GM18498 (cell line): ENCODE measurements around the gene EEF1A2.

ENCODE experiments used
- ATAC-seq: cut with Tn5 transposase; IDR thresholded peaks from one replicate; pipeline ENCODE4 v1.9.1; 2021; ENCODE audit warnings: mild to moderate bottlenecking, moderate library complexity; ENCODE audit not compliant: unreplicated experiment

The EEF1A2 gene

DNA sequence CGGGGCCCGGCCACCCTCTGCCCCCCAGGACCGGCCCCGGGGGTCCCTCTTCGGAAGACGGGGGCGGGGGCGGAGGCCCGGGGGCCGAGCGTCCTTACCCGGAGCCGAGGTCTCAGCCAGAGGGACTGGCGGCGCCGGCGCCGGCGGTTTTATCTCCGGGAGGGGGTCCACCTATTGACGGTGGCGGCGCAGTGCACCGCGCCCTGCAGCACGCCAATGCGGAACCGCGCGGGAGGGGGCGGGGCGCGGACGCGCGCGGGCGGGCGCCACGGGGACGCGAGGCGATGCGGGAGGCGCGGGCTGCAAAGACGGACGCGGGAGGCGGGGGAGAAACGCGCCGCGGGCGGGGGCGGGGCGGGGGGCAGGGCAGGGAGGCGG is at the start of gene EEF1A2:
EEF1A2 (minus strand) TSS at position 124 of the 378 bp plus-strand sequence. CDS start 1,320 bp downstream, outside the sequence.
- no peak for ATAC-seq

- ATAC-seq, result no peak
These were observed 49.7 kb upstream of the EEF1A2 start for GRCh38 chr20:63548542-63548941.

DNA sequence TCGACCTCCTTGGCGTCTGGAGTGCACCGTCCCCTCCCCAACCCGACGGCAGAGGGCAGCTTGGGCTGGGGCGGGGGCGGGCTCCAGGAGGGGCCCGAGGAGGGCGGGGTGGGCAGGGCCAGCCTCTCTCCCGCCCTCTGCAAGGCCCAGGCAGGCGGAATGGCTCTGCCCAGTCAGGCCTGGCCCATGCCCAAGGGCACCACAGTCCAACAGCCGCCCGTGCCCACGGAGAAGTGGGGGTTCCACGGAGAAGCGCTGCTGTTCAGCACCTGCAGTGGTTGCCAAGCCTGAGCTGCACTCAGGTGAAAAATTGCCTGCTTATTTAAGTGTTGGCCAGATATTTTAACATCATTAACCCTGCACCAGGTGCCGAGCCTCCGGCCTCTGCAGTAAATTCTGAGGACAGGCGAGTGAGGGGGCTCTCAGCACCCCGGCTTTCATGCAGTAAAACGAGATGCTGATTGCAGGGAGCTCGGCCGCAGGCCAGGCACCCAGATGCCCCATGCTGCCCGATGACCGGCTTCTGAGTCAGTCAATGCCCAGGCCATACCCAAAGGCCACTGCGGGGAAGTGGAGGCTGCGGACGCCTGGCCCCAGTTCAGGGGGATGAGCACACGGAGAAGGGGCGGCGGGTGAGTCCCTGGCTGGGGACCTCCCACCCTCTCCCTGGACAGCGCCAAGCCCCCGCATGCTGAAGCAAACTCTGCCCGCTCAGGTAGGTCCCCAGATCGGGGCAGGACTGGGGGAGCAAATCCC is 49.0 kb upstream of the EEF1A2 start, which contains the start of gene SRMS:
SRMS (minus strand) TSS at position 25 of the 756 bp plus-strand sequence. CDS start 286 bp downstream, outside the sequence.
- ATAC-seq, result no peak

DNA sequence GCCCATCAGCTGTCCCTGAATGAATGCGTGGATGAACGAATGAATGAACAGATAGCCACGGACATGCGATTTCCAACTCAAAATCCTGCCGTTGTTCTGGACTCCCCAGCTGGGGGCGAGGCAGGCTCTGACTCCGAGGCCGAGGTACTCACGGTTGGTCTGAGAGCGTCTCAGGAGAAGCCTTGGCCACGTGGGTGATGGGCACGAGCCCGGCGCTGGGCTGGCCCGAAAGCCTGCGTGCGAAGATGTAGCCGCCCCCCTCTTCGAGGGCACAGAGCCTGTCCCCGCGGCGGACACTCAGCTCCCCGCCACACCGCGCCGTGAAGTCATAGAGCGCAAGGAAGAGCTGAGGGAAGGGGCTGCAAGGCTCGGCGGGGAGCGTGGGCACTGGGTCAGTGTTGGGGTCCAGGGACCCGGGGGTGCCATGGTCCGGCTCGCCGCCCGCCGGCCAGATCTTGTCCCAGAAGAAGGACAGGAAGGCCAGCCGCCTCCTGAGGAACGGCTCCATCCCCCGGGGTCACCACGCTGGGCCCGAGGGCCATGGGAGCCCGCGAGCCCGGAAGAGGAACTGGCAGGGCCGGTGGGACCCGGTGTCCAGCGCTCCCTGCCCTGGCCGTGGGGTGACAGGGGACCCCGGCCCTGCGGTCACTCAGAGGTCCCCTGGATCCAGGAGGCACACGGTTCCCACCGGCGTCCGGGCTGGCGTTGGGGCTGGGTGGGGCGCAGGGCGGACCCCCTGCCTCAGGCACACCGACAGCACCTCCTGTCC is 48.3 kb upstream of the EEF1A2 start:
- no peak for ATAC-seq

- no peak for ATAC-seq
These were observed 47.5 kb upstream of the EEF1A2 start for GRCh38 chr20:63546256-63546955.

DNA sequence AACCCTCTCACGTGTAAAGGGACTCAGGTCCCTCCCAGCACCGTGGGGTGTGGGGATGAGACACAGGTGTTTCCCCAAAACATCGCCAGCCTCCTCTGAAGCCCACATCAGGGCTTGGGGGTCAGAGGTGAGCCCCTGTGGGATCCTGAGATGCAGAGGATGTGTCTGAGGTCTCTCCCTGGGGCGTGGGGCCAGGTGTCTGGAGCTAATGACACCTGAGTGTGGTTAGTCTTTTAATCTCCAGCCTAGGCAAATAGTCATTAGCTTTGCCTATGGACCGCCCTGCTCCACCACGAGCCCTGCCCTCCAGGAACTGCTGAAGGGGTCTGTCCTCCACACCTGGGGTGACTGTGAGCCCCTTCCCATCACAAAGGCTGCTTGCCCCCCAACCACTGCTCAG is 46.9 kb upstream of the EEF1A2 start:
- no peak for ATAC-seq

DNA sequence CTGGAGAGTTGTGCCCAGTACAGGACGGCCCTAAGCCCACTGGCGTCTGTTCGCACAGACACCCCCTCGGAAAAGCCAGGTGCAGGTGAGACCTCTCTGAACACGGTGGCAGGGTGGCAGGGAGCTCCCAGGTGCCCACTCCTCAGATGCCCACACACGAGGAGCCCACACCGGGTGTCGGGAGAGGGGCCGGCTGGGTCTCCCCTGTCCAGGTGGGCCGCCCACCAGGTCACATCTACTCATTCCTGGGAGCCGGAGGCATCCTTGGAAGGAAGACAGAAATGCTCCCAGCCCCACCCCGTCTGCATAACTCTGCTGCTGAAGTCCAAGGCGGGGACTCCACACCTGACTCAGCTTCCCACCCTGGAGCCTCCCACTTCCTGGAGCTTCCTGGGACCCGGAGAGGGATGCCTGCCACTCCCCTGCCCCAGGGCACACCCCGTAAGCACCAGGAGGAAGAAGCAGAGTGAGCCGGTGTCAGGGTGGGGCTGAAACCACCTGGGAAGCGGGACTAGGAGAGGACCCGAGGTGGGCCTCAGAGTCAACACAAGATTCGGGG is 46.2 kb upstream of the EEF1A2 start:
- ATAC-seq, result no peak

- ATAC-seq, result no peak
These were observed 45.5 kb upstream of the EEF1A2 start for GRCh38 chr20:63544241-63544957.

- ATAC-seq, result no peak
These were observed 44.9 kb upstream of the EEF1A2 start for GRCh38 chr20:63543733-63544132.

- no peak for ATAC-seq
These were observed 44.2 kb upstream of the EEF1A2 start for GRCh38 chr20:63543131-63543530.

DNA sequence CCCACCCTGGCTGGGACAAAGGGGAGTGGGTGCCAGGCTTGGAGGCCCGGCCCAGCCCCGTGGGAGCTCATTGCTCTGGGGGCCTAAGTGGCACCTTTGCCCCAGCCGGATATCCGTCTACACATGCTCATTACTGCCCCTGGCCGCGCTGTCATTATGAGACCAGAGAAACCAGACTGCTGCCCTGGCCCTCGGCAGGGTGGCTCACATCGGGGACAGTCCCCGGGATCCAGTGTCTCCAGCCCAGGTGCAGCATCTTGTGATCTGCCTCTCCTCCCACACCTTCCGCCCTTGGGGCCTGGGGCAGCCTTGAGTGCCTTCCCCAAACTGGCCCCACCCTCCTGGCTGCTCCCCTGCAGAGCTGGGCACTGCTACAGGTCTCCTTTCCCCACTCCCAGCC is 43.8 kb upstream of the EEF1A2 start:
- no peak for ATAC-seq

GRCh38 chr20:63542031-63542559 is 43.2 kb upstream of the EEF1A2 start:
- ATAC-seq, result no peak

DNA sequence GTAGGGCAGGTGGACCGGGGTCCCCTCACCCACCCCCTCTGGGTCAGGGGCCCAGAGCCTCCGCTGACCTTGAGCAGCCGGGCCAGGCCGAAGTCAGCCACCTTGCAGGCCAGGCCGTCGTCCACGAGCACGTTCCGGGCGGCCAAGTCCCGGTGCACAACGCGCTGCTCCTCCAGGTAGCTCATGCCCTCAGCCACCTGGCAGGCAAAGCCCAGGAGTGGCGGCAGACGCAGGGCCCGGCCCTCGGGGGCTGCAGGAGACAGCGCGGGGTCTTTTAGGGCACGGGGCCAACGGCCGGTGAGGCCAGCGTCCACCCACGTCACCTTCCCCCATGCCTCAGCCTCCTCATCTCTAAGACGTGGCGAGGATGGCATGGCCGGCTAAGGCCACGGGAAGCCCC is 42.5 kb upstream of the EEF1A2 start:
- no peak for ATAC-seq

DNA sequence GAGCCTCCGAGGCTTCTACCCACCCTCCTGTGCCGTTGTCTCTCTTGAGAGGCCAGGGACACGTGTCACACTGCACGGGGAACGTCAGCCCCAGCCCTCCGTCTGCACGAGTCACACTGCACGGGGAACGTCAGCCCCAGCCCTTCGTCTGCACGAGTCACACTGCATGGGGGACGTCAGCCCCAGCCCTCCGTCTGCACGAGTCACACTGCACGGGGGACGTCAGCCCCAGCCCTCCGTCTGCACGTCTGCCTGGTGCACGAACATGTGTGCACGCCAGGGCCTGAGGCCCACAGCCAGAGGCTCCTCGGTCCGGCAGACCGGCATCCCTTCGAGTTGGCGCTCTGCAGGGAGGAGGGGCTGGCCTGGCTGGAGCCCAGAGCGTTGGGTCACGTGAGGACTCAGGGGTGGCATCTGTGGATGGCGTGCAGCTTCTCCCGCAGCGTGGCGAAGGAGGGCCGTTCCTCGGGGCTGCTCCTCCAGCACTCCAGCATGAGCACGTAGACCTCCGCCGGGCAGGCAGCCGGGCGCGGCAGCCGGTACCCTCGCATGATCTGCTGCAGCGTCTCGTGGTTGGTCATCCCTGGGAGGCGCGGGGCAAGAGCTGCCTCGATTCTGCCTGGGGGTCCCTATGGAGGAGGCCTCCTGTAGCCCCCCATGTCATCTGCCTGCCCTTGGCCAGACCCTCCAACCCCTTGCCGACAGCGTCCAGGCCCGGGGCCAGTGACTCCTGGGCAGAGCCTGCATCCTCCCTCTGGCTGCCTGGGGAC is 41.7 kb upstream of the EEF1A2 start:
- ATAC-seq, result no peak

GRCh38 chr20:63539441-63540370 is 40.8 kb upstream of the EEF1A2 start:
- ATAC-seq, result no peak

DNA sequence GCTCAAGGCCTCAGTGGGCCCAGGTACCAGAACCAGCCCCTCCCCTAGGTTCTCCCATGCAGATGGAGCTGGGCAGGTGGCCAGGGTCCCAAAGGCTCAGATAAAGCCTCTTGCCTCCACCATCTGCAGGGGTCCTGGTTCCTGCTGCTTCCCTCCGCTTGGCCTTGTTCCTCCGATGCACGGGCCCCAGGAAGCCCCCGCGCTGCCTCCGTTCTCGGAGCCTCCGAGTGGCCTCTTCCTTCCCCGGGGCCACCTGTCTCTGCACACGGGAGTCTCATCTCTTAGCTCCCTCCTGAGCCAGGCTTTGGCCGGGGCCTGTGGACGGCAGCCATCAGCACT is 40.2 kb upstream of the EEF1A2 start:
- no peak for ATAC-seq

- no peak for ATAC-seq
These were observed 39.6 kb upstream of the EEF1A2 start for GRCh38 chr20:63538204-63539091.
